Transverse colon (tissue), 4 donors: ENCODE data around the gene TMC2.

Source experiments
- CTCF ChIP-seq, 5 experiments: fragments of 200-600 bp in 3 of 5; fragments of 450-650 bp in 2 of 5; sonication (generic) in 3 of 5; IDR thresholded peaks; 1 replicate in 2 of 5; 2 replicates in 3 of 5; pipeline ENCODE4 v1.5.1; 2016 to 2017; ENCODE audit warnings: antibody characterized with exemption in 5 of 5, inconsistent platforms in 3 of 5, mild to moderate bottlenecking in 2 of 5, moderate library complexity in 1 of 5
- EP300 ChIP-seq: sonication (generic); formaldehyde crosslinking; IDR thresholded peaks from one replicate; pipeline ENCODE4 v1.6.1; 2017; ENCODE audit warnings: antibody characterized with exemption, low read depth
- POLR2A ChIP-seq: fragments of 450-650 bp; IDR thresholded peaks from one replicate; pipeline ENCODE4 v1.6.1; 2016; ENCODE audit warnings: antibody characterized with exemption, mild to moderate bottlenecking, moderate library complexity
- POLR2AphosphoS5 ChIP-seq, 3 donors: sonication (generic); formaldehyde crosslinking; IDR thresholded peaks; one replicate each; pipeline ENCODE4 v1.6.1; 2016; ENCODE audit warnings: antibody characterized with exemption in 3 of 3

- TF ChIP-seq CTCF (IDR thresholded peaks at IDR 0.05) (no peak), POLR2A (no peak), EP300 (no peak), POLR2AphosphoS5 (IDR thresholded peaks at IDR 0.05) (no peak)
Observed at GRCh38 chr20:2516399-2516798, 20.0 kb upstream of the TMC2 start.
